H9 (cell line): ENCODE data around the gene ANO6. TPM values are rescaled to one million over a fixed set of nuclear protein-coding genes. Genes with fewer than 3 reads are reported as not detected.

Source experiments
- DNase-seq: peaks from one replicate; pipeline ENCODE4 v3.0.0-alpha.2; 2017
- H2AFZ ChIP-seq: one replicate; pipeline ENCODE4 v1.6.1; 2013; ENCODE audit warnings: mild to moderate bottlenecking, low read length, control low read depth, moderate library complexity
- H2AK5ac ChIP-seq: 2 replicates; pipeline ENCODE4 v1.6.1; 2013; ENCODE audit warnings: low read length, control low read depth, mixed read lengths; ENCODE audit not compliant: insufficient read length
- H2BK120ac ChIP-seq: one replicate; pipeline ENCODE4 v1.6.1; 2013; ENCODE audit warnings: low read depth, mild to moderate bottlenecking, low read length, control low read depth, inconsistent platforms; ENCODE audit not compliant: poor library complexity, severe bottlenecking
- H2BK12ac ChIP-seq: 2 replicates; pipeline ENCODE4 v1.6.1; 2013; ENCODE audit warnings: low read length, control low read depth, mixed read lengths, low read depth; ENCODE audit not compliant: insufficient read length
- H2BK15ac ChIP-seq: 2 replicates; pipeline ENCODE4 v1.6.1; 2013; ENCODE audit warnings: low read depth, low read length, control low read depth
- H2BK20ac ChIP-seq: one replicate; pipeline ENCODE4 v1.6.1; 2013; ENCODE audit warnings: low read depth, mild to moderate bottlenecking, low read length, control low read depth, inconsistent platforms; ENCODE audit not compliant: poor library complexity, severe bottlenecking
- H2BK5ac ChIP-seq: 2 replicates; pipeline ENCODE4 v1.6.1; 2013; ENCODE audit warnings: low read length, control low read depth, mixed read lengths; ENCODE audit not compliant: insufficient read length
- H3K14ac ChIP-seq: 2 replicates; pipeline ENCODE4 v1.6.1; 2013; ENCODE audit warnings: low read length, control low read depth; ENCODE audit not compliant: insufficient read depth
- H3K18ac ChIP-seq: 2 replicates; pipeline ENCODE4 v1.6.1; 2013; ENCODE audit warnings: low read depth, mild to moderate bottlenecking, mixed read lengths, low read length, control low read depth; ENCODE audit not compliant: insufficient read length
- H3K23ac ChIP-seq: 2 replicates; pipeline ENCODE4 v1.6.1; 2013; ENCODE audit warnings: low read length, control low read depth, mixed read lengths, low read depth; ENCODE audit not compliant: insufficient read length
- H3K23me2 ChIP-seq: 2 replicates; pipeline ENCODE4 v1.6.1; 2013; ENCODE audit warnings: low read depth, mild to moderate bottlenecking, mixed read lengths, low read length, control low read depth; ENCODE audit not compliant: insufficient read length, poor library complexity, severe bottlenecking
- H3K27ac ChIP-seq: 2 replicates; pipeline ENCODE4 v1.5.1; 2013; ENCODE audit warnings: low read length, control low read depth, mixed read lengths, low read depth; ENCODE audit not compliant: insufficient read length
- H3K27me3 ChIP-seq: 2 replicates; pipeline ENCODE4 v1.6.1; 2013; ENCODE audit warnings: low read length, control low read depth, inconsistent platforms; ENCODE audit not compliant: insufficient read depth
- H3K4ac ChIP-seq: 2 replicates; pipeline ENCODE4 v1.6.1; 2013; ENCODE audit warnings: low read depth, mild to moderate bottlenecking, control low read depth, inconsistent platforms, low read length, moderate library complexity
- H3K4me1 ChIP-seq: 2 replicates; pipeline ENCODE4 v1.6.1; 2013; ENCODE audit warnings: low read length, control low read depth, inconsistent platforms; ENCODE audit not compliant: insufficient read depth
- H3K4me2 ChIP-seq: 2 replicates; pipeline ENCODE4 v1.6.1; 2013; ENCODE audit warnings: low read length, control low read depth, mixed read lengths; ENCODE audit not compliant: insufficient read length, insufficient read depth
- H3K56ac ChIP-seq: 2 replicates; pipeline ENCODE4 v1.6.1; 2013; ENCODE audit warnings: low read depth, mild to moderate bottlenecking, mixed read lengths, low read length, control low read depth; ENCODE audit not compliant: insufficient read length
- H3K79me1 ChIP-seq: 2 replicates; pipeline ENCODE4 v1.6.1; 2013; ENCODE audit warnings: low read depth, mild to moderate bottlenecking, moderate library complexity, low read length, control low read depth, inconsistent platforms; ENCODE audit not compliant: insufficient read depth, poor library complexity, severe bottlenecking
- H3K79me2 ChIP-seq: 2 replicates; pipeline ENCODE4 v1.6.1; 2013; ENCODE audit warnings: low read length, control low read depth, inconsistent platforms; ENCODE audit not compliant: insufficient read depth
- H3K9ac ChIP-seq: 2 replicates; pipeline ENCODE4 v1.6.1; 2013; ENCODE audit warnings: low read length, control low read depth, mixed read lengths; ENCODE audit not compliant: insufficient read length; ENCODE audit errors: extremely low read depth
- H3K9me3 ChIP-seq: one replicate; pipeline ENCODE4 v1.6.1; 2013; ENCODE audit warnings: low read depth, low read length, inconsistent platforms; ENCODE audit not compliant: control insufficient read depth
- H3T11ph ChIP-seq: one replicate; pipeline ENCODE4 v1.6.1; 2013; ENCODE audit warnings: mild to moderate bottlenecking, low read length, control low read depth, inconsistent platforms
- H4K20me1 ChIP-seq: one replicate; pipeline ENCODE4 v1.6.1; 2013; ENCODE audit not compliant: control insufficient read depth, insufficient read length, insufficient read depth
- H4K5ac ChIP-seq: 2 replicates; pipeline ENCODE4 v1.6.1; 2013; ENCODE audit warnings: low read depth, mild to moderate bottlenecking, mixed read lengths, low read length, control low read depth; ENCODE audit not compliant: insufficient read length
- H4K8ac ChIP-seq: replicated peaks from 2 replicates; pipeline ENCODE4 v1.6.1; 2013; ENCODE audit warnings: low read length, control low read depth, mixed read lengths, low read depth; ENCODE audit not compliant: insufficient read length
- H4K91ac ChIP-seq: 2 replicates; pipeline ENCODE4 v1.6.1; 2013; ENCODE audit warnings: low read depth, mild to moderate bottlenecking, moderate library complexity, mixed read lengths, low read length, control low read depth; ENCODE audit not compliant: insufficient read length
- H3K27ac Mint-ChIP-seq, 3 experiments: 2 replicates in 2 of 3; 3 replicates in 1 of 3; pipeline ENCODE4 v1.8.0; 2020 to 2021; ENCODE audit warnings: mixed read lengths in 3 of 3, mild to moderate bottlenecking in 1 of 3, moderate library complexity in 1 of 3
- H3K27me3 Mint-ChIP-seq: 2 replicates; pipeline ENCODE4 v1.8.0; 2021; ENCODE audit warnings: low read depth, mild to moderate bottlenecking, moderate library complexity, mixed read lengths
- H3K36me3 Mint-ChIP-seq, 3 experiments: 2 replicates in 2 of 3; 3 replicates in 1 of 3; pipeline ENCODE4 v1.8.0; 2020 to 2021; ENCODE audit warnings: low read depth in 3 of 3, mixed read lengths in 3 of 3; ENCODE audit not compliant: insufficient read depth in 1 of 3
- H3K4me1 Mint-ChIP-seq, 2 experiments: 2 replicates each; pipeline ENCODE4 v1.8.0; 2020; ENCODE audit warnings: mixed read lengths in 2 of 2
- H3K4me3 Mint-ChIP-seq, 2 experiments: 2 replicates in 1 of 2; 3 replicates in 1 of 2; pipeline ENCODE4 v1.8.0; 2020 to 2021; ENCODE audit warnings: mild to moderate bottlenecking in 2 of 2, mixed read lengths in 2 of 2, moderate library complexity in 1 of 2
- H3K9me3 Mint-ChIP-seq, 2 experiments: 2 replicates in 1 of 2; 3 replicates in 1 of 2; pipeline ENCODE4 v1.8.0; 2020; ENCODE audit warnings: mild to moderate bottlenecking in 2 of 2, mixed read lengths in 2 of 2, moderate library complexity in 1 of 2
- WGBS: extraction: QIAGEN DNeasy Blood & Tissue Kit; methylation state at CpG from one replicate; pipeline ENCODE4 v1.1.7; 2013; ENCODE audit warnings: missing lambda C conversion rate, low lambda C conversion rate, mixed read lengths; ENCODE audit not compliant: insufficient read length; ENCODE audit errors: extremely low coverage; 5-methylcytosine and 5-hydroxymethylcytosine counted together
- total RNA-seq: library from RNA; stranded (reverse); gene quantifications from 2 replicates; pipeline ENCODE4 v1.2.1, GENCODE V29; 2021
- TF ChIP-seq, protein P1 (sequence below): fragments of 200-600 bp; sonication (generic); conservative IDR thresholded peaks from 3 replicates; pipeline ENCODE4 v1.8.0; 2021; ENCODE audit warnings: antibody characterized with exemption, mild to moderate bottlenecking

The ANO6 gene
- total RNA-seq, 1 experiment from 2014 or later = 24.3 TPM

- H3K27ac Mint-ChIP-seq = no peak overlapping the region
- H3K9me3 Mint-ChIP-seq = no peaks in the 10 kb centered on the region
Observed at GRCh38 chr12:45192707-45193106, 23.2 kb upstream of the ANO6 start.

More at GRCh38 chr12:45192707-45193106, 23.2 kb upstream of the ANO6 start:
- Mint-ChIP-seq H3K27me3 (no peaks in the 10 kb centered on the region), H3K4me3 (no peak overlapping the region), H3K4me1 (peaks cover 5 to 9% of the 10 kb centered on the region in 2 experiments), H3K36me3 (no peaks in the 10 kb centered on the region; a peak in 1 of 7 replicates)
- H3K4me1 ChIP-seq = no peaks in the 10 kb centered on the region; the same call in 1 of the 2 replicates
- H3K23ac ChIP-seq = no peak overlapping the region
- no peak for DNase-seq
- no peak overlapping the region for H2AFZ ChIP-seq
- H4K20me1 ChIP-seq = no peaks in the 10 kb centered on the region
- no peak overlapping the region for H2BK12ac ChIP-seq
- H3K9me3 ChIP-seq = no peaks in the 10 kb centered on the region
- no peak overlapping the region for H3T11ph ChIP-seq
- TF ChIP-seq, protein P1, sequence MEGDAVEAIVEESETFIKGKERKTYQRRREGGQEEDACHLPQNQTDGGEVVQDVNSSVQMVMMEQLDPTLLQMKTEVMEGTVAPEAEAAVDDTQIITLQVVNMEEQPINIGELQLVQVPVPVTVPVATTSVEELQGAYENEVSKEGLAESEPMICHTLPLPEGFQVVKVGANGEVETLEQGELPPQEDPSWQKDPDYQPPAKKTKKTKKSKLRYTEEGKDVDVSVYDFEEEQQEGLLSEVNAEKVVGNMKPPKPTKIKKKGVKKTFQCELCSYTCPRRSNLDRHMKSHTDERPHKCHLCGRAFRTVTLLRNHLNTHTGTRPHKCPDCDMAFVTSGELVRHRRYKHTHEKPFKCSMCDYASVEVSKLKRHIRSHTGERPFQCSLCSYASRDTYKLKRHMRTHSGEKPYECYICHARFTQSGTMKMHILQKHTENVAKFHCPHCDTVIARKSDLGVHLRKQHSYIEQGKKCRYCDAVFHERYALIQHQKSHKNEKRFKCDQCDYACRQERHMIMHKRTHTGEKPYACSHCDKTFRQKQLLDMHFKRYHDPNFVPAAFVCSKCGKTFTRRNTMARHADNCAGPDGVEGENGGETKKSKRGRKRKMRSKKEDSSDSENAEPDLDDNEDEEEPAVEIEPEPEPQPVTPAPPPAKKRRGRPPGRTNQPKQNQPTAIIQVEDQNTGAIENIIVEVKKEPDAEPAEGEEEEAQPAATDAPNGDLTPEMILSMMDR = no peak
- H2BK15ac ChIP-seq = no peak overlapping the region
- no peak overlapping the region for H3K9ac ChIP-seq
- no peak overlapping the region for H4K5ac ChIP-seq
- H3K56ac ChIP-seq = no peak overlapping the region
- no peak overlapping the region for H3K4me2 ChIP-seq
- H4K8ac ChIP-seq = no peak overlapping the region
- no peak overlapping the region for H3K18ac ChIP-seq
- WGBS = no CpG with 5 or more reads among the region's 4 CpGs
- H2BK20ac ChIP-seq = no peak overlapping the region
- H3K4ac ChIP-seq = no peak overlapping the region
- no peak overlapping the region for H2BK5ac ChIP-seq
- no peak overlapping the region for H3K14ac ChIP-seq
- H3K23me2 ChIP-seq = no peaks in the 10 kb centered on the region
- no peak overlapping the region for H2AK5ac ChIP-seq
- no peaks in the 10 kb centered on the region for H3K79me1 ChIP-seq
- H3K27me3 ChIP-seq = no peaks in the 10 kb centered on the region
- no peak overlapping the region for H4K91ac ChIP-seq
- no peak overlapping the region for H3K27ac ChIP-seq
- no peaks in the 10 kb centered on the region for H3K79me2 ChIP-seq
- H2BK120ac ChIP-seq = no peak overlapping the region
